ENCODE measurements around the gene CMTM8. TPM values are rescaled to one million over a fixed set of nuclear protein-coding genes. Genes with fewer than 3 reads are reported as not detected.

CMTM8 gene
- total and polyA plus RNA-seq, 2 experiments from 2014 or later: 19.9 to 24.5 TPM

DNA sequence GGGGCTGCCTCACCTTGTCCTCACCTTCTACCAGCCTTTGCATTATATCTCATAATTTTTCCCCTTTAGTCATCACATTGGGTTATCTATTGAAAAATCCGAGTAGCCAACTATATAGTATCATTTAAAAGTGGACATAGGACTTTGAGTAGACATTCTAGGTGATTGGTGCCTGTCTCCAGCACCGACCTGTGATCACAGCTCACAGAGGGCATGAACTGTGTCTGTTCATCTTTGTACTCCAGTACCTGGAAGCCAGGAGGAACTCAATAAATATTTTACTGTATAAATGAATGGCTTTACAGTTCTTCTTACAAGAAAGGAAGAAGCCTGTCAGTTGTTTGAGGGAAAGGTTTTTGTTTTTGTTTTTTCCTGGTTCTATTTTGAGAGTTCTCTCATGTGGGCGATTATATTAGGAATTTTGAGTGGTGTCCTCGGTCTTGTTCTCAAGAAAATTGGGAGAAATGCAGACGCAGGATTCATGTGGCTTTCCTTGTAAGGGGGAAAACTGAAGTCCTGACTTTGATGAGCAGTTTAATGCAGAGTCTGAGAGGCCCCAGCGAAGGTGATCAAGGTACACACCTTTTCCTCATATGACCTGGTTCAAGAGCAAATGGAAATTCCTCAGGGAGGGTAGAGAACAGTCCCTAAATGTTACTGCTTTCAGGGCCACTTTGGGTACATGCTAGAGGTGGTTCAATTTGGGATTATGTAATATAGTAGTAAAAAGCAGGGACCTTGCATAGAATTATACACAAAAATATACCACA, 46.1 kb downstream of the CMTM8 start:
- H3K79me2 ChIP-seq (replicated peaks; ENCODE audit: insufficient read depth): peaks cover 6% of the 10 kb centered on the region; the same call in 1 of the 2 replicates
- no peaks in the 10 kb centered on the region for H3K4me1 ChIP-seq (ENCODE audit: insufficient read depth)
- H3K27ac ChIP-seq (ENCODE audit: low read depth): no peak overlapping the region
- no peaks in the 10 kb centered on the region for H3K27me3 Mint-ChIP-seq (ENCODE audit: insufficient read depth, low read depth, poor library complexity)
- H3K27me3 ChIP-seq (ENCODE audit: insufficient read depth): no peaks in the 10 kb centered on the region
- no peak overlapping the region for H2AFZ ChIP-seq
- H3K4me3 ChIP-seq: no peak overlapping the region
- H3K4me3 Mint-ChIP-seq: no peak overlapping the region
- no peaks in the 10 kb centered on the region for H3K9me3 Mint-ChIP-seq
- H3K4me1 Mint-ChIP-seq: peaks cover 5% of the 10 kb centered on the region; the same call in 2 of the 3 replicates
- no peaks in the 10 kb centered on the region for H3K36me3 ChIP-seq (ENCODE audit: insufficient read depth)
- H3K4me2 ChIP-seq: no peak overlapping the region
- TF ChIP-seq ZNF114 (CRISPR knock-in tag; IDR thresholded peaks at IDR 0.05): no peak
- TF ChIP-seq POLR2AphosphoS5 (IDR thresholded peaks at IDR 0.05; ENCODE audit: low read depth): no peak
- TF ChIP-seq CREB1 (CRISPR knock-in tag; IDR thresholded peaks at IDR 0.05; ENCODE audit: low read depth): no peak
- no peak for TF ChIP-seq EZH2phosphoT487 (IDR thresholded peaks at IDR 0.05; ENCODE audit: unreplicated experiment)
- TF ChIP-seq EZH2 (IDR thresholded peaks at IDR 0.05; ENCODE audit: low read depth, unreplicated experiment): no peak
- no peak for TF ChIP-seq CTCF (conservative IDR thresholded peaks at IDR 0.05; ENCODE audit: low read depth in 2 of 2)
- TF ChIP-seq STAT1 (IDR thresholded peaks at IDR 0.05; ENCODE audit: unreplicated experiment): no peak
- no peak for TF ChIP-seq NANOG (IDR thresholded peaks at IDR 0.05; ENCODE audit: borderline replicate concordance)
- no peak for TF ChIP-seq REST (IDR thresholded peaks at IDR 0.05; ENCODE audit: unreplicated experiment)
- no peak for TF ChIP-seq JUNB (IDR thresholded peaks at IDR 0.05; ENCODE audit: unreplicated experiment)
- TF ChIP-seq, protein P1, sequence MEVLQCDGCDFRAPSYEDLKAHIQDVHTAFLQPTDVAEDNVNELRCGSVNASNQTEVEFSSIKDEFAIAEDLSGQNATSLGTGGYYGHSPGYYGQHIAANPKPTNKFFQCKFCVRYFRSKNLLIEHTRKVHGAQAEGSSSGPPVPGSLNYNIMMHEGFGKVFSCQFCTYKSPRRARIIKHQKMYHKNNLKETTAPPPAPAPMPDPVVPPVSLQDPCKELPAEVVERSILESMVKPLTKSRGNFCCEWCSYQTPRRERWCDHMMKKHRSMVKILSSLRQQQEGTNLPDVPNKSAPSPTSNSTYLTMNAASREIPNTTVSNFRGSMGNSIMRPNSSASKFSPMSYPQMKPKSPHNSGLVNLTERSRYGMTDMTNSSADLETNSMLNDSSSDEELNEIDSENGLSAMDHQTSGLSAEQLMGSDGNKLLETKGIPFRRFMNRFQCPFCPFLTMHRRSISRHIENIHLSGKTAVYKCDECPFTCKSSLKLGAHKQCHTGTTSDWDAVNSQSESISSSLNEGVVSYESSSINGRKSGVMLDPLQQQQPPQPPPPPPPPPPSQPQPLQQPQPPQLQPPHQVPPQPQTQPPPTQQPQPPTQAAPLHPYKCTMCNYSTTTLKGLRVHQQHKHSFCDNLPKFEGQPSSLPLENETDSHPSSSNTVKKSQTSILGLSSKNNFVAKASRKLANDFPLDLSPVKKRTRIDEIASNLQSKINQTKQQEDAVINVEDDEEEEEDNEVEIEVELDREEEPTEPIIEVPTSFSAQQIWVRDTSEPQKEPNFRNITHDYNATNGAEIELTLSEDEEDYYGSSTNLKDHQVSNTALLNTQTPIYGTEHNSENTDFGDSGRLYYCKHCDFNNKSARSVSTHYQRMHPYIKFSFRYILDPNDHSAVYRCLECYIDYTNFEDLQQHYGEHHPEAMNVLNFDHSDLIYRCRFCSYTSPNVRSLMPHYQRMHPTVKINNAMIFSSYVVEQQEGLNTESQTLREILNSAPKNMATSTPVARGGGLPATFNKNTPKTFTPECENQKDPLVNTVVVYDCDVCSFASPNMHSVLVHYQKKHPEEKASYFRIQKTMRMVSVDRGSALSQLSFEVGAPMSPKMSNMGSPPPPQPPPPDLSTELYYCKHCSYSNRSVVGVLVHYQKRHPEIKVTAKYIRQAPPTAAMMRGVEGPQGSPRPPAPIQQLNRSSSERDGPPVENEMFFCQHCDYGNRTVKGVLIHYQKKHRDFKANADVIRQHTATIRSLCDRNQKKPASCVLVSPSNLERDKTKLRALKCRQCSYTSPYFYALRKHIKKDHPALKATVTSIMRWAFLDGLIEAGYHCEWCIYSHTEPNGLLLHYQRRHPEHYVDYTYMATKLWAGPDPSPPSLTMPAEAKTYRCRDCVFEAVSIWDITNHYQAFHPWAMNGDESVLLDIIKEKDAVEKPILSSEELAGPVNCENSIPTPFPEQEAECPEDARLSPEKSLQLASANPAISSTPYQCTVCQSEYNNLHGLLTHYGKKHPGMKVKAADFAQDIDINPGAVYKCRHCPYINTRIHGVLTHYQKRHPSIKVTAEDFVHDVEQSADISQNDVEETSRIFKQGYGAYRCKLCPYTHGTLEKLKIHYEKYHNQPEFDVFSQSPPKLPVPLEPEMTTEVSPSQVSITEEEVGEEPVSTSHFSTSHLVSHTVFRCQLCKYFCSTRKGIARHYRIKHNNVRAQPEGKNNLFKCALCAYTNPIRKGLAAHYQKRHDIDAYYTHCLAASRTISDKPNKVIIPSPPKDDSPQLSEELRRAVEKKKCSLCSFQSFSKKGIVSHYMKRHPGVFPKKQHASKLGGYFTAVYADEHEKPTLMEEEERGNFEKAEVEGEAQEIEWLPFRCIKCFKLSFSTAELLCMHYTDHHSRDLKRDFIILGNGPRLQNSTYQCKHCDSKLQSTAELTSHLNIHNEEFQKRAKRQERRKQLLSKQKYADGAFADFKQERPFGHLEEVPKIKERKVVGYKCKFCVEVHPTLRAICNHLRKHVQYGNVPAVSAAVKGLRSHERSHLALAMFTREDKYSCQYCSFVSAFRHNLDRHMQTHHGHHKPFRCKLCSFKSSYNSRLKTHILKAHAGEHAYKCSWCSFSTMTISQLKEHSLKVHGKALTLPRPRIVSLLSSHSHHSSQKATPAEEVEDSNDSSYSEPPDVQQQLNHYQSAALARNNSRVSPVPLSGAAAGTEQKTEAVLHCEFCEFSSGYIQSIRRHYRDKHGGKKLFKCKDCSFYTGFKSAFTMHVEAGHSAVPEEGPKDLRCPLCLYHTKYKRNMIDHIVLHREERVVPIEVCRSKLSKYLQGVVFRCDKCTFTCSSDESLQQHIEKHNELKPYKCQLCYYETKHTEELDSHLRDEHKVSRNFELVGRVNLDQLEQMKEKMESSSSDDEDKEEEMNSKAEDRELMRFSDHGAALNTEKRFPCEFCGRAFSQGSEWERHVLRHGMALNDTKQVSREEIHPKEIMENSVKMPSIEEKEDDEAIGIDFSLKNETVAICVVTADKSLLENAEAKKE (CRISPR knock-in tag; IDR thresholded peaks at IDR 0.05): no peak
- TF ChIP-seq, protein P2, sequence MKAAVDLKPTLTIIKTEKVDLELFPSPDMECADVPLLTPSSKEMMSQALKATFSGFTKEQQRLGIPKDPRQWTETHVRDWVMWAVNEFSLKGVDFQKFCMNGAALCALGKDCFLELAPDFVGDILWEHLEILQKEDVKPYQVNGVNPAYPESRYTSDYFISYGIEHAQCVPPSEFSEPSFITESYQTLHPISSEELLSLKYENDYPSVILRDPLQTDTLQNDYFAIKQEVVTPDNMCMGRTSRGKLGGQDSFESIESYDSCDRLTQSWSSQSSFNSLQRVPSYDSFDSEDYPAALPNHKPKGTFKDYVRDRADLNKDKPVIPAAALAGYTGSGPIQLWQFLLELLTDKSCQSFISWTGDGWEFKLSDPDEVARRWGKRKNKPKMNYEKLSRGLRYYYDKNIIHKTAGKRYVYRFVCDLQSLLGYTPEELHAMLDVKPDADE (IDR thresholded peaks at IDR 0.05): no peak
- no peak for TF ChIP-seq ZNF331 (CRISPR knock-in tag; IDR thresholded peaks at IDR 0.05; ENCODE audit: low read depth)
- ATAC-seq (no peak), DNase-seq (ENCODE audit: low spot score) (no peak)
- no peak overlapping the region for H3K27ac Mint-ChIP-seq
- H4K20me1 ChIP-seq (replicated peaks; ENCODE audit: insufficient read depth): 0 out of 2 replicates have a peak, but pooled peaks cover 3% of the 10 kb centered on the region
- H3F3A ChIP-seq (replicated peaks; ENCODE audit: low read depth): no peaks in the 10 kb centered on the region
- no peaks in the 10 kb centered on the region for H3K36me3 Mint-ChIP-seq (ENCODE audit: low read depth)
- 0 out of 2 replicates have a peak, but pooled peaks cover 8% of the 10 kb centered on the region for H3K9me2 ChIP-seq (ENCODE audit: insufficient read depth)
